Testis (tissue), 3 donors: ENCODE measurements around the gene KCTD5. TPM values are rescaled to one million over a fixed set of nuclear protein-coding genes. Genes with fewer than 3 reads are reported as not detected.

ENCODE experiments used
- DNase-seq: peaks from one replicate; pipeline ENCODE4 v3.0.0-alpha.2; 2019
- H3K27ac ChIP-seq, 2 donors: fragments of 200-600 bp; sonication (generic); one replicate each; pipeline ENCODE4 v1.5.1; 2019
- H3K27me3 ChIP-seq: fragments of 200-600 bp; sonication (generic); one replicate; pipeline ENCODE4 v1.5.1; 2019
- H3K36me3 ChIP-seq: fragments of 200-600 bp; sonication (generic); one replicate; pipeline ENCODE4 v1.5.1; 2017; ENCODE audit warnings: low read depth; ENCODE audit errors: missing control alignments
- H3K4me1 ChIP-seq: fragments of 200-600 bp; sonication (generic); one replicate; pipeline ENCODE4 v1.5.1; 2019
- H3K4me3 ChIP-seq, 2 donors: fragments of 200-600 bp; sonication (generic); one replicate each; pipeline ENCODE4 v1.5.1; 2017 to 2019
- H3K9me3 ChIP-seq: fragments of 200-600 bp; sonication (generic); one replicate; pipeline ENCODE4 v1.5.1; 2017
- POLR2A ChIP-seq: fragments of 450-650 bp; IDR thresholded peaks from one replicate; pipeline ENCODE4 v1.6.1; 2017; ENCODE audit warnings: antibody characterized with exemption, mild to moderate bottlenecking, moderate library complexity
- WGBS, 2 donors: methylation state at CpG; one replicate each; pipeline ENCODE4 v1.1.5; 2018; 5-methylcytosine and 5-hydroxymethylcytosine counted together
- intact Hi-C: fragments of 100-400 bp; cut with DNase I; formaldehyde crosslinking; loops from one replicate; pipeline ENCODE4 v1.15.1; 2023; ENCODE audit warnings: low total_unique reads
- polyA plus RNA-seq: library from polyadenylated mRNA; stranded (reverse); fragments of 350-450 nt; fragmentation: Illumina TruSeq; extraction: RNeasy Lipid Tissue Mini Kit (QIAGEN cat#74804); gene quantifications from one replicate; pipeline ENCODE4 v1.2.3, GENCODE V29; 2014; ENCODE audit warnings: low read depth, low replicate concordance; ENCODE audit not compliant: insufficient read depth
- total RNA-seq, 2 donors: library from RNA; depleted of rRNA; stranded (reverse); fragments of >200 nt; gene quantifications; one replicate each; pipeline ENCODE4 v1.2.3, GENCODE V29; 2016
- TF ChIP-seq, protein P1 (sequence below), 3 experiments: fragments of 450-650 bp in 2 of 3; fragments of 200-600 bp in 1 of 3; sonication (generic) in 1 of 3; IDR thresholded peaks; one replicate each; pipeline ENCODE4 v1.5.1; 2016 to 2019; ENCODE audit warnings: antibody characterized with exemption in 3 of 3, mild to moderate bottlenecking in 2 of 3, moderate library complexity in 1 of 3

The KCTD5 gene
- total and polyA plus RNA-seq, 3 donors from 2014 or later: 33.3 to 72.2 (median 63.9) TPM

- 72 to 77% methylated on average over 5 to 10 of the region's 10 CpGs for WGBS, 2 donors
- Histone ChIP-seq H3K27ac (no peak overlapping the region), H3K4me3 (no peak overlapping the region), H3K36me3 (no peaks in the 10 kb centered on the region), H3K9me3 (no peaks in the 10 kb centered on the region), H3K4me1 (peaks cover 23% of the 10 kb centered on the region), H3K27me3 (no peaks in the 10 kb centered on the region)
- intact Hi-C loops: no loop called here
- no peak for TF ChIP-seq POLR2A
- TF ChIP-seq, protein P1, sequence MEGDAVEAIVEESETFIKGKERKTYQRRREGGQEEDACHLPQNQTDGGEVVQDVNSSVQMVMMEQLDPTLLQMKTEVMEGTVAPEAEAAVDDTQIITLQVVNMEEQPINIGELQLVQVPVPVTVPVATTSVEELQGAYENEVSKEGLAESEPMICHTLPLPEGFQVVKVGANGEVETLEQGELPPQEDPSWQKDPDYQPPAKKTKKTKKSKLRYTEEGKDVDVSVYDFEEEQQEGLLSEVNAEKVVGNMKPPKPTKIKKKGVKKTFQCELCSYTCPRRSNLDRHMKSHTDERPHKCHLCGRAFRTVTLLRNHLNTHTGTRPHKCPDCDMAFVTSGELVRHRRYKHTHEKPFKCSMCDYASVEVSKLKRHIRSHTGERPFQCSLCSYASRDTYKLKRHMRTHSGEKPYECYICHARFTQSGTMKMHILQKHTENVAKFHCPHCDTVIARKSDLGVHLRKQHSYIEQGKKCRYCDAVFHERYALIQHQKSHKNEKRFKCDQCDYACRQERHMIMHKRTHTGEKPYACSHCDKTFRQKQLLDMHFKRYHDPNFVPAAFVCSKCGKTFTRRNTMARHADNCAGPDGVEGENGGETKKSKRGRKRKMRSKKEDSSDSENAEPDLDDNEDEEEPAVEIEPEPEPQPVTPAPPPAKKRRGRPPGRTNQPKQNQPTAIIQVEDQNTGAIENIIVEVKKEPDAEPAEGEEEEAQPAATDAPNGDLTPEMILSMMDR (IDR thresholded peaks at IDR 0.05): no peak
- DNase-seq: no peak
Observed at GRCh38 chr16:2716948-2717347, 34.6 kb downstream of the KCTD5 start.

DNA sequence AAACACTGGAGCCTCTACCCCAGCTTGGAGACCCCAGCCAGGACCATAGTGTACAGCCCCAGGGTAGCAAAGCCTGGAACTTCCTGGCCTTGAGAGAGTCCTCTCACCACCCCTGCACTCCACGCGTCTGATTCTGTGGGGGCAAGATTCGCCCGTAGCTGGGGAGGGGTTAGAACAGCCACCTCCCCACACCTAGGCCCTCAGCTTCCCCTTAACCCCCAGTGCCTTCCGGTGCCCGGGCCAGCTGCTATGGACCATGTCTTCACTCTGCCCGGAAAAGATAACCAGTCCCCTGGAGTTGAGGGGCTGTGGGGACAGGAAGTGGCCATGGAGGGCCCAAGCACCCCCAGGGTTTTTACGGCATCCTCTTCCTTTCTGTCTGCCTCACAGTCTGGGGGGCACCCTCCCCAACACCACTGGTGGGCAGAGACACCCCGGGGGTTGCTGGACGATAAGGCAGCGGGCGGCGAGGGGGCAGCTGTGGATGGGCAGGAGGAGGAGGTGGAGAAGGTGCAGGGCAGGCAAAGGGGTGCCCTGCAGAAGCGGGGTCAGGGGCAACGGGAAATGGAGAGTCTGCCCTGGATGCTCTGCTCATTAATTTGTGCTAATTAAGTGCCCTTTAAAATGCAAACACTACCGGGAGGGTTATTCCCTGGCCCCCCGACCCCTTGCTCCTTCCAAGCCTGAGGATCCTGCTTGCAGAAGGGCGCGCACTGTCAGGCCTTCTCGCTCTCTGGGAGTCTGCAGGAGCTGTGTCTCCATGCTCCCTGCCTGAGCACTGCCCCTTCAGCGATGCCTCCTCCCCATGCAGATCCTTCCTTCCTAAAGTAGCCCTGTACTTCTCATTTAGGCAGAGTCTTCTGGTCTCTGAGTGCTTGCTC is 35.3 kb downstream of the KCTD5 start:
- H3K27me3 ChIP-seq: no peaks in the 10 kb centered on the region
- TF ChIP-seq, protein P1 (IDR thresholded peaks at IDR 0.05): no peak
- TF ChIP-seq POLR2A: no peak
- WGBS, 2 donors: 83 to 86% methylated on average over 21 of the region's 21 CpGs
- intact Hi-C loops: no loop called here
- H3K4me3 ChIP-seq: no peak overlapping the region
- no peaks in the 10 kb centered on the region for H3K9me3 ChIP-seq
- no peak overlapping the region for H3K27ac ChIP-seq
- H3K4me1 ChIP-seq: peaks cover 23% of the 10 kb centered on the region
- DNase-seq: no peak
- no peaks in the 10 kb centered on the region for H3K36me3 ChIP-seq

GRCh38 chr16:2719328-2720063 is 37.2 kb downstream of the KCTD5 start:
- no peak overlapping the region for H3K27ac ChIP-seq
- no peaks in the 10 kb centered on the region for H3K9me3 ChIP-seq
- DNase-seq: no peak
- no peaks in the 10 kb centered on the region for H3K36me3 ChIP-seq
- peaks cover 23% of the 10 kb centered on the region for H3K4me1 ChIP-seq
- H3K4me3 ChIP-seq: no peak overlapping the region
- intact Hi-C loops: no loop called here
- 55 to 100% methylated on average over 1 to 15 of the region's 16 CpGs for WGBS, 2 donors
- TF ChIP-seq, protein P1 (IDR thresholded peaks at IDR 0.05): no peak
- no peak for TF ChIP-seq POLR2A
- no peaks in the 10 kb centered on the region for H3K27me3 ChIP-seq

DNA sequence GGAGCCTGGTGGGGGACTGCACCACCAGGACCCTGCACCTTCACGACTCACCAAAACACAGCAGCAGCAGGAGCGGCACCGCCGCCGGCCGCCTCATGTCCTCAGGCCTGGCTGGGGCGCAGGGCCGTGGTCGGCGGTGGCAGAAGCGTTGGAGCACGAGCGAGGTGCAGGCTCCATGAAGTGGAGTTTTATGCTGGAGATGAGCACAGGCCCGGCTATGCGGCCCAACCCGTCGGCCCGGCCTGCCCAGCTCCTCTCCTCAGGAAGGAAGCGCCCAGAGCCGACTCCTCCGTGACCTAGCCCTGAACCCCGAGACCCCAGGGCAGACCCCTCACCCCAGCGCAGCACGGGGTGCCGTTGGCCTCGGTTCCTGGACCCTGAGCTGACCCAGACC is 37.7 kb downstream of the KCTD5 start, which contains the start of gene PRSS27:
Gene PRSS27, minus strand, starts transcription at position 161 of the 394 bp plus-strand sequence. Its CDS starts 64 bp downstream, at position 97.
- Histone ChIP-seq H3K27ac (peak within 1 kb of the TSS; percentile 58 to 84), H3K36me3 (no peaks in the 10 kb centered on the region), H3K4me1 (peaks cover 23% of the 10 kb centered on the region), H3K4me3 (peak within 1 kb of the TSS; percentile 74 to 77), H3K9me3 (no peaks in the 10 kb centered on the region), H3K27me3 (no peaks in the 10 kb centered on the region)
- intact Hi-C loops: no loop called here
- no peak for TF ChIP-seq POLR2A
- TF ChIP-seq, protein P1 (IDR thresholded peaks at IDR 0.05): no peak
- DNase-seq: no peak
- 58 to 62% methylated on average over 8 to 25 of the region's 26 CpGs for WGBS, 2 donors
